Keratinocyte (primary cell): Measurements from ENCODE around the gene ARID1B. TPM values are rescaled to one million over a fixed set of nuclear protein-coding genes. Genes with fewer than 3 reads are reported as not detected.

Experiments
- DNase-seq: peaks from one replicate; pipeline ENCODE4 v3.0.0-alpha.2; 2011; ENCODE audit warnings: low read depth, missing footprints, low spot score
- FAIRE-seq: peaks from 2 replicates; lab custom pipeline; 2011; peaks lifted over from hg19 to GRCh38; lab: Jason Lieb, UNC
- H2AFZ ChIP-seq: 2 replicates; pipeline ENCODE4 v1.6.0; 2012; ENCODE audit warnings: low read length, control low read depth, inconsistent platforms; ENCODE audit not compliant: control insufficient read depth
- H3K27ac ChIP-seq: 2 replicates; pipeline ENCODE4 v1.5.1; 2011; ENCODE audit warnings: low read length; ENCODE audit not compliant: control insufficient read depth, insufficient read depth
- H3K27me3 ChIP-seq: 3 replicates; pipeline ENCODE4 v1.6.0; 2011; ENCODE audit warnings: low read length; ENCODE audit not compliant: control insufficient read depth, insufficient read depth; ENCODE audit errors: extremely low read depth
- H3K36me3 ChIP-seq, 2 experiments: 2 replicates in 1 of 2; 3 replicates in 1 of 2; pipeline ENCODE4 v1.5.1; 2011; ENCODE audit warnings: low read length in 2 of 2, mild to moderate bottlenecking in 1 of 2; ENCODE audit not compliant: control insufficient read depth in 2 of 2, insufficient read depth in 2 of 2; ENCODE audit errors: extremely low read depth in 1 of 2
- H3K4me1 ChIP-seq: 3 replicates; pipeline ENCODE4 v1.5.1; 2011; ENCODE audit warnings: low read length; ENCODE audit not compliant: control insufficient read depth, insufficient read depth; ENCODE audit errors: extremely low read depth
- H3K4me2 ChIP-seq: 3 replicates; pipeline ENCODE4 v1.6.0; 2011; ENCODE audit warnings: low read depth, low read length; ENCODE audit not compliant: control insufficient read depth, insufficient read depth; ENCODE audit errors: extremely low read depth
- H3K4me3 ChIP-seq, 3 experiments: fragments of 200-600 bp in 1 of 3; sonication (generic) in 1 of 3; 2 replicates in 2 of 3; 3 replicates in 1 of 3; pipeline ENCODE4 v1.5.1; 2011 to 2016; ENCODE audit warnings: low read length in 3 of 3, mild to moderate bottlenecking in 3 of 3, control low read depth in 2 of 3, inconsistent platforms in 1 of 3, low read depth in 1 of 3, mixed read lengths in 1 of 3, mixed run types in 1 of 3, moderate library complexity in 1 of 3; ENCODE audit not compliant: control insufficient read depth in 2 of 3, insufficient read depth in 2 of 3; ENCODE audit errors: extremely low read depth in 1 of 3
- H3K79me2 ChIP-seq: 2 replicates; pipeline ENCODE4 v1.6.0; 2012; ENCODE audit warnings: low read length; ENCODE audit not compliant: control insufficient read depth, insufficient read depth
- H3K9ac ChIP-seq: 3 replicates; pipeline ENCODE4 v1.6.0; 2011; ENCODE audit warnings: low read length; ENCODE audit not compliant: control insufficient read depth, insufficient read depth; ENCODE audit errors: extremely low read depth
- H3K9me1 ChIP-seq: 3 replicates; pipeline ENCODE4 v1.6.0; 2011; ENCODE audit warnings: low read length; ENCODE audit not compliant: control insufficient read depth, insufficient read depth; ENCODE audit errors: extremely low read depth
- H3K9me3 ChIP-seq: 2 replicates; pipeline ENCODE4 v1.5.1; 2012; ENCODE audit warnings: low read depth, low read length; ENCODE audit not compliant: control insufficient read depth
- H4K20me1 ChIP-seq: 3 replicates; pipeline ENCODE4 v1.6.0; 2011; ENCODE audit warnings: low read length; ENCODE audit not compliant: control insufficient read depth, insufficient read depth; ENCODE audit errors: extremely low read depth
- EZH2 ChIP-seq: IDR thresholded peaks from one replicate; pipeline ENCODE4 v1.6.1; 2012; ENCODE audit warnings: inconsistent platforms, mild to moderate bottlenecking, low read length, moderate library complexity
- dilution Hi-C: fragments of 300-500 bp; cut with MboI; formaldehyde crosslinking; loops from one replicate; pipeline ENCODE4 v1.7.0; 2020; ENCODE audit warnings: low sequenced_read_pairs; ENCODE audit not compliant: extremely low pct_ligation_motif_present
- polyA plus RNA-seq, 5 experiments: library from polyadenylated mRNA; depleted of rRNA in 3 of 5; stranded (reverse) in 3 of 5; stranded (forward) in 1 of 5; unstranded in 1 of 5; fragments of >200 nt; gene quantifications; 1 replicate in 1 of 5; 2 replicates in 3 of 5; 3 replicates in 1 of 5; pipeline versions ENCODE4 v1.2.1 to v1.2.3, GENCODE V29; 2011 to 2012; ENCODE audit warnings: missing spikeins in 2 of 5, low read depth in 1 of 5, low replicate concordance in 1 of 5
- TF ChIP-seq, protein P1 (sequence below), 3 experiments: IDR thresholded peaks in 1 of 3; conservative IDR thresholded peaks in 1 of 3; optimal IDR thresholded peaks in 1 of 3; 2 replicates in 2 of 3; 3 replicates in 1 of 3; pipeline versions ENCODE3 to v1.5.1; 2011; ENCODE audit warnings: low read length in 3 of 3, mild to moderate bottlenecking in 3 of 3, moderate library complexity in 2 of 3, control low read depth in 1 of 3, inconsistent platforms in 1 of 3; ENCODE audit not compliant: insufficient read depth in 2 of 3; ENCODE audit errors: extremely low read depth in 1 of 3

The ARID1B gene
- polyA plus RNA-seq, 1 donor (not counting 4 experiments of a cell fraction or from before 2014, with no cell fraction given): 14.9 TPM

DNA sequence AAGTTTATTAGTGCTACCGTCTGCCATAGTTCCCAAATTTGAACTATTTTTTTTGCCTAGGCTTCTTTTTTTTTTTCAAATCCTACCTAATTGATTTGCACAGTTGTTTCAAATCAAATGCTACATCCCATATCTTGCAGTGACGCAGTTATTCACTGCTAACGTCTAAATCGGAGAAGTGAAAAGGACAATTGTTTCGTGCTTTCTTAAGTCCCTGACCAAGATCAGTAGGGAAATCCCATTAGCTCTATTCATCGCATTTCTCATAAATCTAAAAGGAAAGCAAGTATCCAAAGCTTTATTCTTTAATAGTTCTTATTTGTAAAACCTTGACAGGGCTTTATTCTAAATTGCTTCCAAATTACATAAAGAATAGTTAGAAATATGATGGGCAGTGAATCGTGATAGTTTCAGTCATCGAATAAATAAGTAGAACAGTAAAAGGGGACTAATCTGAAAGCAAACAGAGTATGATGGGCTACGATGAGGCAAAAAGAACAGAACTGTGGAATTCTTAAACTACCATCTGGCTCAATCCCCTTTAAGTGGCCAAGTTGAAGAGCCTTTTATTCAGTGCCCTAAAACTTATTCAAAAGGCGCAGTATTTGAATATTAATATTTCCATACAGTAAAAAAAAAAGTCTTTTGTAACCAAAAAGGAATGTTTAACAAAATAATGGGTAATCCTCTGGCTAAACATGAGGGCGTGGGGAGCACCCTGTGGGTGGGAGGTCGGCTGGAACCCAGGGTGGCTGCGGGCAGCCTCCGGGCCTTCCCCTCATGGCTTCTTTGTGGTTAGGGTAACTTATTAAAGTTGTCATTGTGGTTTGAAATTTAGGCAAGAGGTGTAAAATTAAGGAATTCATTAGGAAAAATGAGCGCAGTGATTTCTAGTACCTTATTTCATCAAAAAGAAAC lies 3.0 kb upstream of the ARID1B start:
- FAIRE-seq: no peak
- H3K79me2 ChIP-seq: peaks cover 5% of the 10 kb centered on the region
- no peak for DNase-seq
- no peak overlapping the region for H3K9ac ChIP-seq
- dilution Hi-C loops: no loop called here
- no peaks in the 10 kb centered on the region for H4K20me1 ChIP-seq
- no peak for TF ChIP-seq EZH2
- TF ChIP-seq, protein P1, sequence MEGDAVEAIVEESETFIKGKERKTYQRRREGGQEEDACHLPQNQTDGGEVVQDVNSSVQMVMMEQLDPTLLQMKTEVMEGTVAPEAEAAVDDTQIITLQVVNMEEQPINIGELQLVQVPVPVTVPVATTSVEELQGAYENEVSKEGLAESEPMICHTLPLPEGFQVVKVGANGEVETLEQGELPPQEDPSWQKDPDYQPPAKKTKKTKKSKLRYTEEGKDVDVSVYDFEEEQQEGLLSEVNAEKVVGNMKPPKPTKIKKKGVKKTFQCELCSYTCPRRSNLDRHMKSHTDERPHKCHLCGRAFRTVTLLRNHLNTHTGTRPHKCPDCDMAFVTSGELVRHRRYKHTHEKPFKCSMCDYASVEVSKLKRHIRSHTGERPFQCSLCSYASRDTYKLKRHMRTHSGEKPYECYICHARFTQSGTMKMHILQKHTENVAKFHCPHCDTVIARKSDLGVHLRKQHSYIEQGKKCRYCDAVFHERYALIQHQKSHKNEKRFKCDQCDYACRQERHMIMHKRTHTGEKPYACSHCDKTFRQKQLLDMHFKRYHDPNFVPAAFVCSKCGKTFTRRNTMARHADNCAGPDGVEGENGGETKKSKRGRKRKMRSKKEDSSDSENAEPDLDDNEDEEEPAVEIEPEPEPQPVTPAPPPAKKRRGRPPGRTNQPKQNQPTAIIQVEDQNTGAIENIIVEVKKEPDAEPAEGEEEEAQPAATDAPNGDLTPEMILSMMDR (optimal IDR thresholded peaks at IDR 0.05 in 1 of 3, IDR thresholded peaks at IDR 0.05 in 1 of 3, conservative IDR thresholded peaks at IDR 0.05 in 1 of 3; ENCODE audit: extremely low read depth in 1 of 3, insufficient read depth in 2 of 3, low read length in 3 of 3): no peak
- H3K27me3 ChIP-seq: no peaks in the 10 kb centered on the region
- H3K36me3 ChIP-seq: no peaks in the 10 kb centered on the region
- no peak overlapping the region for H3K4me2 ChIP-seq
- H3K27ac ChIP-seq: no peak overlapping the region
- no peaks in the 10 kb centered on the region for H3K9me1 ChIP-seq
- H2AFZ ChIP-seq: no peak overlapping the region
- no peaks in the 10 kb centered on the region for H3K9me3 ChIP-seq
- H3K4me3 ChIP-seq: no peak overlapping the region
- H3K4me1 ChIP-seq: peaks cover 19% of the 10 kb centered on the region

DNA sequence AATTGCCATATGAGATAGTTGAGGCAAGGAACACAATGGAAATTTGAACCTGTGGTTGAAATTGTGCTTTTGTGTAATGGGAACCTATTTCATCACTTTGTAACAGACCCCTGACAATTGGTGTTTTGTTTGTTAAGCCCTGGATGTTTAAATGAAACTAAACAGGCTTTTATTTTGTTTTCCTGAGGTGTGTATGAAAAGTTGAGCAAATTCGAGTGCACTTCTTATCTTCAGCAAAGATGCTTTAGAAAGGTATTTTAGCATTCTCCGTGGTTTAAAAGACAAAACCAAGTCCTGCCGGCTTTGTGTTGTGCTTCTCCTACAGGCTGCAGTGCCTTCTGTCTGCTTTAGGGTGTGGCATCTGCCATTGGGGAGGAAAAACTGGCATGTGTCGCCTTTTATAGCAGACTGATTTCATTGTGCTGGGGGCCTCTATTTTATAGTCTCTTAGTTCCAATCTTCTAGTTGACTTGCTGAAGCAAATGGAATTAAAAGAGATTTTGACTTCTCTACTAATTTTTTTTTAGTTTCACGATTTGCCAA lies 2.2 kb upstream of the ARID1B start:
- Histone ChIP-seq H2AFZ (peak overlapping the region; percentile 5), H3K9me3 (no peaks in the 10 kb centered on the region), H3K4me1 (peaks cover 19% of the 10 kb centered on the region), H4K20me1 (no peaks in the 10 kb centered on the region), H3K27me3 (no peaks in the 10 kb centered on the region), H3K4me3 (no peak overlapping the region), H3K4me2 (peak overlapping the region; percentile 41), H3K36me3 (no peaks in the 10 kb centered on the region), H3K27ac (no peak overlapping the region), H3K79me2 (peaks cover 11% of the 10 kb centered on the region), H3K9ac (no peak overlapping the region), H3K9me1 (no peaks in the 10 kb centered on the region)
- no peak for DNase-seq
- no peak for FAIRE-seq
- TF ChIP-seq, protein P1 (optimal IDR thresholded peaks at IDR 0.05 in 1 of 3, IDR thresholded peaks at IDR 0.05 in 1 of 3, conservative IDR thresholded peaks at IDR 0.05 in 1 of 3; ENCODE audit: extremely low read depth in 1 of 3, insufficient read depth in 2 of 3, low read length in 3 of 3): no peak
- no peak for TF ChIP-seq EZH2
- dilution Hi-C loops: no loop called here
